ENCODE measurements around the gene METRNL.
"Not testable (repeated sequence)": the region's sequence is repeated elsewhere in the genome, so short reads cannot be mapped to it uniquely, and the experiment has no call there.

The METRNL gene

GRCh38 chr17:83052241-83052564, 27.2 kb upstream of the METRNL start:
- DNase-seq, result no peak

- DNase-seq, result no peak
These were observed 26.3 kb upstream of the METRNL start for GRCh38 chr17:83053021-83053681.

GRCh38 chr17:83053739-83054451, 25.5 kb upstream of the METRNL start:
- no peak for DNase-seq

GRCh38 chr17:83054518-83055125, 24.8 kb upstream of the METRNL start:
- DNase-seq, result no peak

- DNase-seq, result not testable (repeated sequence)
These were observed 24.2 kb upstream of the METRNL start for GRCh38 chr17:83055176-83055575.

- peak; percentile 83 for DNase-seq
These were observed 23.4 kb upstream of the METRNL start for GRCh38 chr17:83055911-83056582.

GRCh38 chr17:83056583-83057396, 22.6 kb upstream of the METRNL start:
- no peak for DNase-seq

- no peak for DNase-seq
These were observed 22.0 kb upstream of the METRNL start for GRCh38 chr17:83057397-83057761.

GRCh38 chr17:83057793-83058265, 21.6 kb upstream of the METRNL start:
- no peak for DNase-seq

- DNase-seq, result no peak
These were observed 21.1 kb upstream of the METRNL start for GRCh38 chr17:83058266-83058798.

- DNase-seq, result no peak
These were observed 17.8 kb upstream of the METRNL start for GRCh38 chr17:83061586-83061985.

- no peak for DNase-seq
These were observed 17.2 kb upstream of the METRNL start for GRCh38 chr17:83062011-83062817.

- no peak for DNase-seq
These were observed 16.4 kb upstream of the METRNL start for GRCh38 chr17:83062818-83063671.

GRCh38 chr17:83064021-83064731, 15.2 kb upstream of the METRNL start:
- DNase-seq, result no peak

GRCh38 chr17:83064732-83065659, 14.4 kb upstream of the METRNL start:
- no peak for DNase-seq

- DNase-seq, result no peak
These were observed 13.5 kb upstream of the METRNL start for GRCh38 chr17:83065660-83066542.

- DNase-seq, result not testable (repeated sequence)
These were observed 12.9 kb upstream of the METRNL start for GRCh38 chr17:83066543-83066890.
